HG03520 (cell line): ENCODE measurements around the gene FGF22.

Experiments used
- ATAC-seq: cut with Tn5 transposase; IDR thresholded peaks from one replicate; pipeline ENCODE4 v1.9.1; 2021; ENCODE audit warnings: mild to moderate bottlenecking, moderate library complexity; ENCODE audit not compliant: unreplicated experiment

FGF22 gene

GRCh38 chr19:640606-641189 lies 1.0 kb downstream of the FGF22 start:
- no peak for ATAC-seq

GRCh38 chr19:641702-642101 lies 2.0 kb downstream of the FGF22 start:
- no peak for ATAC-seq

GRCh38 chr19:642767-643727 lies 3.4 kb downstream of the FGF22 start:
- ATAC-seq: no peak

GRCh38 chr19:643736-644135 lies 4.1 kb downstream of the FGF22 start:
- ATAC-seq: no peak

GRCh38 chr19:644363-644762 lies 4.7 kb downstream of the FGF22 start:
- ATAC-seq: no peak

GRCh38 chr19:644789-645188 lies 5.1 kb downstream of the FGF22 start:
- no peak for ATAC-seq

- ATAC-seq: no peak
Measured at GRCh38 chr19:645912-646778, 6.5 kb downstream of the FGF22 start.

- ATAC-seq: no peak
Measured at GRCh38 chr19:646779-647565, 7.3 kb downstream of the FGF22 start.

- ATAC-seq: no peak
Measured at GRCh38 chr19:647566-648284, 8.0 kb downstream of the FGF22 start.

GRCh38 chr19:648305-648704 lies 8.6 kb downstream of the FGF22 start:
- ATAC-seq: no peak

GRCh38 chr19:648904-649801 lies 9.5 kb downstream of the FGF22 start:
- no peak for ATAC-seq

GRCh38 chr19:650121-650520 lies 10.4 kb downstream of the FGF22 start:
- ATAC-seq: no peak

- no peak for ATAC-seq
Measured at GRCh38 chr19:651114-651818, 11.6 kb downstream of the FGF22 start.

GRCh38 chr19:651991-652390 lies 12.3 kb downstream of the FGF22 start:
- no peak for ATAC-seq

- no peak for ATAC-seq
Measured at GRCh38 chr19:652467-653389, 13.0 kb downstream of the FGF22 start.

- ATAC-seq: no peak
Measured at GRCh38 chr19:653425-653824, 13.7 kb downstream of the FGF22 start.

GRCh38 chr19:655691-656090 lies 16.0 kb downstream of the FGF22 start:
- ATAC-seq: no peak
